Trophoblast cell (in vitro differentiated cells and primary cell): Measurements from ENCODE around the gene ROBO1.

Experiments
- DNase-seq, 2 donors: peaks; one replicate each; pipeline ENCODE4 v3.0.0-alpha.2; 2016
- H2AFZ ChIP-seq: 2 replicates; pipeline ENCODE4 v1.6.1; 2013; ENCODE audit warnings: low read length, moderate library complexity, mild to moderate bottlenecking; ENCODE audit not compliant: insufficient read depth, poor library complexity
- H2AK5ac ChIP-seq: 2 replicates; pipeline ENCODE4 v1.6.1; 2013; ENCODE audit warnings: mild to moderate bottlenecking, low read length
- H2BK120ac ChIP-seq: 2 replicates; pipeline ENCODE4 v1.6.1; 2013; ENCODE audit warnings: low read length, mild to moderate bottlenecking, moderate library complexity; ENCODE audit not compliant: insufficient read depth, poor library complexity
- H2BK12ac ChIP-seq: 2 replicates; pipeline ENCODE4 v1.6.1; 2013; ENCODE audit warnings: mild to moderate bottlenecking, low read length, moderate library complexity
- H2BK5ac ChIP-seq: 2 replicates; pipeline ENCODE4 v1.6.1; 2013; ENCODE audit warnings: low read length, low read depth, moderate library complexity, mild to moderate bottlenecking; ENCODE audit not compliant: poor library complexity
- H3K14ac ChIP-seq: 2 replicates; pipeline ENCODE4 v1.6.1; 2013; ENCODE audit warnings: mild to moderate bottlenecking, low read length
- H3K18ac ChIP-seq: 2 replicates; pipeline ENCODE4 v1.6.1; 2013; ENCODE audit warnings: mild to moderate bottlenecking, low read length
- H3K23ac ChIP-seq: 2 replicates; pipeline ENCODE4 v1.6.1; 2013; ENCODE audit warnings: low read length
- H3K27ac ChIP-seq: 2 replicates; pipeline ENCODE4 v1.5.1; 2013; ENCODE audit warnings: low read depth, mild to moderate bottlenecking, inconsistent platforms, low read length, moderate library complexity
- H3K27me3 ChIP-seq: 2 replicates; pipeline ENCODE4 v1.6.1; 2013; ENCODE audit warnings: inconsistent platforms, mild to moderate bottlenecking, low read length, moderate library complexity; ENCODE audit not compliant: insufficient read depth
- H3K36me3 ChIP-seq, 2 experiments: 1 replicate in 1 of 2; 2 replicates in 1 of 2; pipeline ENCODE4 v1.6.1; 2013; ENCODE audit warnings: low read length in 2 of 2, mild to moderate bottlenecking in 2 of 2, moderate library complexity in 1 of 2; ENCODE audit not compliant: insufficient read depth in 2 of 2, control insufficient read depth in 1 of 2
- H3K4ac ChIP-seq: 2 replicates; pipeline ENCODE4 v1.6.1; 2013; ENCODE audit warnings: low read depth, mild to moderate bottlenecking, low read length, moderate library complexity
- H3K4me1 ChIP-seq, 2 experiments: 1 replicate in 1 of 2; 2 replicates in 1 of 2; pipeline ENCODE4 v1.6.1; 2013; ENCODE audit warnings: low read length in 2 of 2, mild to moderate bottlenecking in 2 of 2, moderate library complexity in 1 of 2; ENCODE audit not compliant: insufficient read depth in 2 of 2, control insufficient read depth in 1 of 2
- H3K4me2 ChIP-seq: 2 replicates; pipeline ENCODE4 v1.6.1; 2013; ENCODE audit warnings: inconsistent platforms, mild to moderate bottlenecking, low read length, moderate library complexity
- H3K4me3 ChIP-seq: 2 replicates; pipeline ENCODE4 v1.5.1; 2013; ENCODE audit warnings: mild to moderate bottlenecking, low read depth, low read length, inconsistent platforms
- H3K79me1 ChIP-seq: one replicate; pipeline ENCODE4 v1.6.1; 2013; ENCODE audit warnings: low read length
- H3K79me2 ChIP-seq: 2 replicates; pipeline ENCODE4 v1.6.1; 2013; ENCODE audit warnings: low read length, mild to moderate bottlenecking; ENCODE audit not compliant: control insufficient read depth, insufficient read depth, poor library complexity
- H3K9ac ChIP-seq: 2 replicates; pipeline ENCODE4 v1.6.1; 2013; ENCODE audit warnings: mild to moderate bottlenecking, low read length
- H3K9me3 ChIP-seq: 2 replicates; pipeline ENCODE4 v1.6.1; 2013; ENCODE audit warnings: low read depth, mild to moderate bottlenecking, control low read depth, inconsistent platforms, low read length; ENCODE audit not compliant: insufficient read depth
- H4K12ac ChIP-seq: 2 replicates; pipeline ENCODE4 v1.6.1; 2013; ENCODE audit warnings: low read depth, mild to moderate bottlenecking, low read length, moderate library complexity
- H4K8ac ChIP-seq: 2 replicates; pipeline ENCODE4 v1.6.1; 2013; ENCODE audit warnings: low read depth, mild to moderate bottlenecking, low read length, moderate library complexity
- H4K91ac ChIP-seq: one replicate; pipeline ENCODE4 v1.6.1; 2013; ENCODE audit warnings: low read depth, mild to moderate bottlenecking, low read length, moderate library complexity
- WGBS: extraction: QIAGEN DNeasy Blood & Tissue Kit; methylation state at CpG from one replicate; pipeline ENCODE4 v1.1.7; 2013; ENCODE audit warnings: missing lambda C conversion rate; ENCODE audit not compliant: insufficient read length, insufficient coverage; ENCODE audit errors: extremely low coverage; 5-methylcytosine and 5-hydroxymethylcytosine counted together

ROBO1 gene

DNA sequence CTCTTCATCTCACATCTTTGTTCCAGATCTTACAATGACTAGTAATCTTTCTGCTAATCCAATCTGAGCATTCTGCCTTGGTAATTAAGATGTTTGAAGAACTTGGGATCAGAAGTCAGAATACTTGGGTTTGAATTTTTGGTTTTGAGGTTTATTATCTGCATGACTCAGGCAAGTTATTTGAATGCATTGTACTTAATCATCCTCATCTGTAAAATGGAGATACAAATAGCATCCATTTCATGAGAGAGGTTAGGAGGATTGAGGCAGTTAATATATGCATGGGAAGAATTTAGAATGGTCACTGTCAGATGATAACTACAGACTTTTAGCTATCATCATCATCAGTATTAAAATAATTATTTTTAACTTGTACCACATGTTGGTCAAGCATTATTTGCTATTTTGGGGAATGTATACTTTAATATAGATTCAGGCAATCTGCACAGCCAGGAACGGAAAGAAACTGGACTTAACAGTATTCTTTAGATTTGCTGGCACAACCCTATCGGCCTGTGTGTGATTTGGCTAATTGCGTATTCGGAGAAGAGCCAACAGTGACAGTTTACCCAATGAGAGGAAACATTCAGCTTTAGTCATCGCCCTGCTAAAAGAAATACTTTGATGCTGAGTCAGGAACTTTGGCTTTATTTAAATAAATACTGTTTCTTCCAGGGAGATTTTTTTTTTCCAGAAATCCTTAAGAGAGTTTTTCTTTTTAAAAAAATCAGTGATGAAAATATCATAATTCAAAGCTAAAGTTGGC is 600.0 kb downstream of the ROBO1 start:
- Histone ChIP-seq H2AK5ac (no peak overlapping the region), H3K79me1 (no peaks in the 10 kb centered on the region), H4K8ac (no peak overlapping the region), H3K18ac (no peak overlapping the region), H3K4ac (no peak overlapping the region), H4K91ac (no peak overlapping the region), H3K4me3 (no peak overlapping the region), H3K4me1 (no peaks in the 10 kb centered on the region), H3K36me3 (no peaks in the 10 kb centered on the region), H2BK5ac (no peak overlapping the region), H4K12ac (no peak overlapping the region), H3K27ac (no peak overlapping the region), H2BK12ac (no peak overlapping the region), H3K27me3 (no peaks in the 10 kb centered on the region), H2BK120ac (no peak overlapping the region), H2AFZ (no peak overlapping the region), H3K9me3 (no peaks in the 10 kb centered on the region), H3K79me2 (no peaks in the 10 kb centered on the region), H3K9ac (no peak overlapping the region), H3K4me2 (no peak overlapping the region), H3K14ac (no peak overlapping the region), H3K23ac (no peak overlapping the region)
- WGBS = no CpG with 5 or more reads among the region's 5 CpGs
- peak in 1 of 2 donors; percentile 30 for DNase-seq

DNA sequence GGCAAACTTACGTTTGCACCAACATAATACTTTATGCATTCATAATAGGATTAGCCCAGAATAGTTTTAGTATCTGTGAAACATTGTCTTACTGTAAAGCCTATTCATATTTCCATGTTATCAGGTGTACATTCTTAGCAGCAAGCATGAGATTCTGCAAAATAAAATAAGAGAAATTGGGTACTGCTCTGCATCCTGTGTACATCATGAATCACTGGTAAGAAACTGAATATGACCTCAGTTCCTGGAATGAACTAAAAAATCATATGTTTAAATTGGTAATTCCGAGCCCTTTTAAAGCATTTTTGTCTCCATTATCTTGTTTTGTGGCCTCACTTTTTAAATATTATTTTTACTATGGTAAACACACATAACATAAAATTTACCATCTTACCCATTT is 605.1 kb downstream of the ROBO1 start:
- Histone ChIP-seq H3K18ac (no peak overlapping the region), H3K79me2 (no peaks in the 10 kb centered on the region), H3K4ac (no peak overlapping the region), H4K8ac (no peak overlapping the region), H2AK5ac (no peak overlapping the region), H3K9me3 (no peaks in the 10 kb centered on the region), H3K23ac (no peak overlapping the region), H2BK120ac (no peak overlapping the region), H3K4me1 (no peaks in the 10 kb centered on the region), H3K36me3 (no peaks in the 10 kb centered on the region), H2BK12ac (no peak overlapping the region), H3K4me3 (no peak overlapping the region), H3K9ac (no peak overlapping the region), H2AFZ (no peak overlapping the region), H3K4me2 (no peak overlapping the region), H3K27me3 (no peaks in the 10 kb centered on the region), H3K27ac (no peak overlapping the region), H2BK5ac (no peak overlapping the region), H4K12ac (no peak overlapping the region), H3K79me1 (no peaks in the 10 kb centered on the region), H4K91ac (no peak overlapping the region), H3K14ac (no peak overlapping the region)
- no peak for DNase-seq
- WGBS = no CpG with 5 or more reads among the region's 2 CpGs

- H3K14ac ChIP-seq = no peak overlapping the region
- no peak overlapping the region for H4K8ac ChIP-seq
- H3K27ac ChIP-seq = no peak overlapping the region
- no peak overlapping the region for H3K23ac ChIP-seq
- H4K12ac ChIP-seq = no peak overlapping the region
- no peak overlapping the region for H3K4me2 ChIP-seq
- no peak overlapping the region for H3K18ac ChIP-seq
- no peak for DNase-seq
- H3K36me3 ChIP-seq = no peaks in the 10 kb centered on the region
- no peak overlapping the region for H2AK5ac ChIP-seq
- no peak overlapping the region for H2BK120ac ChIP-seq
- no peak overlapping the region for H2AFZ ChIP-seq
- no peak overlapping the region for H2BK5ac ChIP-seq
- no peak overlapping the region for H3K4ac ChIP-seq
- H3K79me2 ChIP-seq = no peaks in the 10 kb centered on the region
- no CpG with 5 or more reads among the region's 1 CpG for WGBS
- H2BK12ac ChIP-seq = no peak overlapping the region
- H3K4me3 ChIP-seq = no peak overlapping the region
- H4K91ac ChIP-seq = no peak overlapping the region
- no peaks in the 10 kb centered on the region for H3K4me1 ChIP-seq
- no peak overlapping the region for H3K9ac ChIP-seq
- no peaks in the 10 kb centered on the region for H3K27me3 ChIP-seq
- H3K9me3 ChIP-seq = no peaks in the 10 kb centered on the region
- no peaks in the 10 kb centered on the region for H3K79me1 ChIP-seq
These were observed 605.9 kb downstream of the ROBO1 start for GRCh38 chr3:79161941-79162340.

GRCh38 chr3:79160421-79160820 is 607.4 kb downstream of the ROBO1 start:
- no peak overlapping the region for H3K27ac ChIP-seq
- H3K18ac ChIP-seq = no peak overlapping the region
- no peaks in the 10 kb centered on the region for H3K36me3 ChIP-seq
- H4K91ac ChIP-seq = no peak overlapping the region
- H3K4ac ChIP-seq = no peak overlapping the region
- H2AK5ac ChIP-seq = no peak overlapping the region
- H3K79me1 ChIP-seq = no peaks in the 10 kb centered on the region
- no peak overlapping the region for H4K12ac ChIP-seq
- H3K9ac ChIP-seq = no peak overlapping the region
- no peak overlapping the region for H2BK12ac ChIP-seq
- no peak overlapping the region for H2AFZ ChIP-seq
- no peaks in the 10 kb centered on the region for H3K4me1 ChIP-seq
- H4K8ac ChIP-seq = no peak overlapping the region
- DNase-seq = no peak
- no peak overlapping the region for H3K14ac ChIP-seq
- no peaks in the 10 kb centered on the region for H3K79me2 ChIP-seq
- H3K9me3 ChIP-seq = no peaks in the 10 kb centered on the region
- no peak overlapping the region for H3K4me2 ChIP-seq
- no peak overlapping the region for H3K23ac ChIP-seq
- H3K4me3 ChIP-seq = no peak overlapping the region
- H3K27me3 ChIP-seq = no peaks in the 10 kb centered on the region
- WGBS = no CpG with 5 or more reads among the region's 1 CpG
- no peak overlapping the region for H2BK120ac ChIP-seq
- H2BK5ac ChIP-seq = no peak overlapping the region
